NCI-H510A treated with DMSO at 0.1 percent for 48 hours (cell line): ENCODE measurements around the gene EIF6.
"Not testable (repeated sequence)": the region's sequence is repeated elsewhere in the genome, so short reads cannot be mapped to it uniquely, and the experiment has no call there.

ENCODE experiments used
- DNase-seq: peaks from one replicate; lab custom pipeline; 2025; lab: John Stamatoyannopoulos, UW

Gene EIF6

DNA sequence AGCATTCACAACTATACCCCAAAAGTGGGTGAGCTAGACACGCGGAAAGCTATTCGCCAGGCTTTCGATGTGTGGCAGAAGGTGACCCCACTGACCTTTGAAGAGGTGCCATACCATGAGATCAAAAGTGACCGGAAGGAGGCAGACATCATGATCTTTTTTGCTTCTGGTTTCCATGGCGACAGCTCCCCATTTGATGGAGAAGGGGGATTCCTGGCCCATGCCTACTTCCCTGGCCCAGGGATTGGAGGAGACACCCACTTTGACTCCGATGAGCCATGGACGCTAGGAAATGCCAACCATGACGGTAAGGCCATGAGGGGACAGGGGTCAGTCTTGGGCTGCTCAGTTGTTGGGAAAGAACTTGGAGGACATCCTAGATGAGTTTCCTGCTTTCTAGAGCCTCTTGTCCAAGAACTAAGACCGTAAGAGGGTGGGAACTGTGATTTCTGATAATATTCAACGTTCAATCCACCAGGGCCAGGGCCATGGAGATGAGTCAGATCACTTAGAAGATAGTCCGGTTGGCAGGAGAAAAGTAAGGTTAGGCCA lies 30.0 kb downstream of the EIF6 start:
- no peak for DNase-seq

DNA sequence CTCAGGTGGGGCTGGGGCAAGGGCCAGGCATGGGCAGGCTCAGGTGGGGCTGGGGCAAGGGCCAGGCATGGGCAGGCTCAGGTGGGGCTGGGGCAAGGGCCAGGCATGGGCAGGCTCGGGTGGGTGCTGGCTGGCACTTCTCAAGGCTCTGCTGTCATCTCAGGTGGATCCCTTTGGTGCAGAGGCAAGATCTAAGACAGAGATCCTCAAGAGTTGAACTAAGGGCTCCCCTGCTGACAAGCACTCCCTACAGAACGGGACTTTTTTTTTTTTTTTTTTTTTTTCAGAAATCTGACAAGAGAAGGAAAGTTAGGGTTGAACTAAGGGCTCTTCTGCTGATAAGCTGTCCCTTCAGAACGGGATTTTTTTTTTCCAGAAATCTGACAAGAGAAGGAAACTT lies 31.6 kb downstream of the EIF6 start:
- DNase-seq: no peak

DNA sequence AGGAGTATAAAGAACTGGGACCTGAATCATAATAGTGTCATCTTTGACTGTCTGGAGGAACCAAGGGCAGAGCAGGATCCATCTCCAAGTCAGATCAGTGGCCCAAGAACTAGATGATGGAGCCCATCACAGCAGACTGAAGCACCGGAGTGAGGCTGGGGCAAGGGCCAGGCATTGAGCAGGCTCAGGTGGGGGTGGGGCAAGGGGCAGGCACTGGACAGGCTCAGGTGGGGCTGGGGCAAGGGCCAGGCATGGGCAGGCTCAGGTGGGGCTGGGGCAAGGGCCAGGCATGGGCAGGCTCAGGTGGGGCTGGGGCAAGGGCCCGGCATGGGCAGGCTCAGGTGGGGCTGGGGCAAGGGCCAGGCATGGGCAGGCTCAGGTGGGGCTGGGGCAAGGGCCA lies 32.0 kb downstream of the EIF6 start:
- DNase-seq: not testable (repeated sequence)

GRCh38 chr20:35252037-35252461 lies 32.5 kb downstream of the EIF6 start:
- DNase-seq: no peak

GRCh38 chr20:35251613-35251940 lies 33.0 kb downstream of the EIF6 start:
- DNase-seq: no peak

- DNase-seq: no peak
Observed at GRCh38 chr20:35248641-35249475, 35.7 kb downstream of the EIF6 start.

DNA sequence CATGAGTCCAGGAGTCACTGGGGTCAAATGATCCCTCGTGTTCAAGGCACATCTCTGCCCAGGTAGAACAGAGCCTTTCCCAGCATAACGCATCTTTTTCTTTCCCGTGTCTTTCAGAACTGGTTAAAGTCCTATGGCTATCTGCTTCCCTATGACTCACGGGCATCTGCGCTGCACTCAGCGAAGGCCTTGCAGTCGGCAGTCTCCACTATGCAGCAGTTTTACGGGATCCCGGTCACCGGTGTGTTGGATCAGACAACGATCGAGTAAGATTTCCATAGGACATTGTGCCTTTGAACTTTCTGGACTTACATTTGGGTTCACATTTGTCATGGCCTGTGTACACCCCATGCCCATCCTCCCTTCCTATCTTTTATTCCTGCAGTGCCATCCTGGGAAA lies 37.8 kb downstream of the EIF6 start:
- no peak for DNase-seq

- no peak for DNase-seq
Observed at GRCh38 chr20:35243986-35244385, 40.6 kb downstream of the EIF6 start.

DNA sequence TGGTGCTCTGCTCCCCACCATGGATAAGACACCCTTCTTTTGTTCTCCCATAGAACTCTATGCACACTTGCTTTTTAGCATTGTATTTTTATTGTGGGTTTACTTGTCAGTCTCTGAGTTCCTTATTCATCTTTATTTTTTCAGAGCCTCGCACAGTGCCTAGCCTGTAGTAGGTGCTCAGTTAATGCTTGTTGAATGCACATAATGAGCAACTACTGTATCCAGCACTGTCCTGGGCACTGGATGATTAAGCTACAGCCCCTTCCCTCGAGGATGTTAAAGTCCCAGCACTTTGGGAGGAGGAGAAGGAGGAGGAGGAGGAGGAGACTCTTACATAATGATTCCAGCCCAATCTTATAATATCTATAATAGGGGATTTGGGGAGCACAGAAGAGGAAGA lies 41.3 kb downstream of the EIF6 start:
- DNase-seq: no peak

DNA sequence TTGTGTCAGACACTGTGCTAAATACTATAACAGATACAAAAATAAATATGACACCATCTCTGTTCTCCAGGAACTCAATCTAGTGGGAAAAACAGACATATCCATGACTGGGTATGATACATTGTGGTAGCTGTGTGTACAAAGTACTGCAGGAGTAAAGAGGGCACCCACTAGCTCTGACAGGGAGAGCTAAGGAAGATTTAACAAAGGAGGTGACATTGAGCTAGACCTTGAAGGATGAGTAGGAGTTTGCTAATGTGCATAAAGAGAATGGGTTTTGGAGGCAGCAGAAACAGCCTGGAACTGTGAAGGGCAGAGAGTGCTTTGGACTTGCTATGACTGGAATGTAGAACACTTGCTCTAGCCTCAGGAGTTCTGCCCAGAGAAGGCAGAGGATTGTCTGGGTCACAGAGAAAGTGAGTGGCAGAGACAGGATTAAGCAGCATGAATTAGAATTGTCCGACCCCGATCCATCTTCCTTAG lies 43.7 kb downstream of the EIF6 start:
- no peak for DNase-seq

GRCh38 chr20:35240083-35240810 lies 44.3 kb downstream of the EIF6 start:
- no peak for DNase-seq

GRCh38 chr20:35238735-35239134 lies 45.8 kb downstream of the EIF6 start:
- no peak for DNase-seq

- no peak for DNase-seq
Observed at GRCh38 chr20:35238170-35238569, 46.4 kb downstream of the EIF6 start.

DNA sequence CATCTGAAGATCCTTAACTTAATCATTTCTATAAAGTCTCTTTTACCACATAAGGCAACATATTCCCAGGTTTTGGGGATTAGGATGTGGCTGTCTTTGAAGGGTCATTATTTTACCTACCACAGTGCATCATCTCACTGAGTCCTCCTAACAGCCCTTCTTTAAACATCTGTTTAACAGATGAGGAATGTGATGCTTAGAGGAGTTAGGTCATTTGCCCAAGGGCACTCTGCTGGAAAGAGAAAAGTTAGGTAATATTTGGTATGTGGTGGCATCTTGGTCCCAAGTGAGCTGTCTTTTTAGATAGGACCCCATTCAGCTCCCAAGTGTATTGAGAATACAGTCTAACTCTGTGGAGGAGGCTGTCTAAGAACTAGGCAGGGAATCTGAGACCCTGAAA lies 47.1 kb downstream of the EIF6 start:
- DNase-seq: no peak

GRCh38 chr20:35235881-35236280 lies 48.7 kb downstream of the EIF6 start:
- no peak for DNase-seq

GRCh38 chr20:35232575-35232974 lies 52.0 kb downstream of the EIF6 start:
- peak; percentile 48 for DNase-seq
